K562 (cell line): ENCODE results near the gene TMEM132D. TPM values are rescaled to one million over a fixed set of nuclear protein-coding genes. Genes with fewer than 3 reads are reported as not detected.

Experiments
- ATAC-seq: fragments of 200-7000 bp; cut with Tn5 transposase; 3 replicates; pipeline ENCODE4 v1.9.1; 2020; ENCODE audit warnings: moderate library complexity
- BruUV-seq: library from RNA; stranded (reverse); fragments of 400-500 nt; replicated peaks from 2 replicates; lab custom pipeline; 2021; lab: Mats Ljungman, UMichigan
- CTCF ChIA-PET: fragments of 300-600 bp; formaldehyde crosslinking; extraction: SDS; loops from one replicate; lab custom pipeline; 2021; ENCODE audit warnings: low intra/inter-chr PET ratio; lab: Yijun Ruan, JAX
- POLR2A ChIA-PET: fragments of 300-600, 350-650 bp; sonication (Branson Sonifier 250); formaldehyde crosslinking; extraction: SDS; loops from one replicate; lab custom pipeline; 2021; ENCODE audit warnings: antibody characterized with exemption, inconsistent platforms; lab: Yijun Ruan, JAX
- DNase-seq, 4 experiments: peaks; one replicate each; pipeline versions ENCODE4 v3.0.0 to v3.0.0-alpha.2; 2011 to 2018; ENCODE audit warnings: low spot score in 3 of 4, mixed read lengths in 3 of 4; ENCODE audit errors: extremely low read depth in 1 of 4
- FAIRE-seq: peaks from 2 replicates; lab custom pipeline; 2011; peaks lifted over from hg19 to GRCh38; lab: Jason Lieb, UNC
- H2AFZ ChIP-seq: 2 replicates; pipeline ENCODE4 v1.6.0; 2011; ENCODE audit warnings: low read depth, low read length, control low read depth, inconsistent platforms
- H3K27ac ChIP-seq: fragments of 200-600 bp; 3 replicates; pipeline ENCODE4 v1.8.0; 2011; ENCODE audit warnings: low read depth, mild to moderate bottlenecking, control low read depth, inconsistent platforms, low read length, moderate library complexity, mixed read lengths; ENCODE audit errors: extremely low read depth
- H3K27me3 ChIP-seq, 2 experiments: fragments of 300-600 bp in 1 of 2; 2 replicates in 1 of 2; 3 replicates in 1 of 2; pipeline versions ENCODE4 v1.6.0 to v1.8.0; 2011; ENCODE audit warnings: inconsistent platforms in 2 of 2, low read length in 2 of 2, mild to moderate bottlenecking in 1 of 2, mixed read lengths in 1 of 2, moderate library complexity in 1 of 2; ENCODE audit not compliant: control insufficient read depth in 2 of 2, insufficient read depth in 2 of 2
- H3K36me3 ChIP-seq: fragments of 300-600 bp; 3 replicates; pipeline ENCODE4 v1.8.0; 2011; ENCODE audit warnings: mild to moderate bottlenecking, low read length, inconsistent platforms; ENCODE audit not compliant: control insufficient read depth, insufficient read depth
- H3K4me1 ChIP-seq, 2 experiments: fragments of 200-600 bp in 1 of 2; replicated peaks in 1 of 2; 2 replicates in 1 of 2; 3 replicates in 1 of 2; pipeline versions ENCODE4 v1.5.1 to v1.8.0; 2011; ENCODE audit warnings: inconsistent platforms in 2 of 2, low read length in 2 of 2, mild to moderate bottlenecking in 1 of 2, mixed read lengths in 1 of 2, moderate library complexity in 1 of 2; ENCODE audit not compliant: control insufficient read depth in 2 of 2, insufficient read depth in 2 of 2
- H3K4me2 ChIP-seq: 2 replicates; pipeline ENCODE4 v1.6.1; 2011; ENCODE audit warnings: low read length, control low read depth, inconsistent platforms, mixed read lengths; ENCODE audit not compliant: insufficient read depth
- H3K4me3 ChIP-seq: fragments of 200-600 bp; sonication (generic), shearing (Covaris generic); 2 replicates; pipeline ENCODE4 v1.5.1; 2016; ENCODE audit warnings: control low read depth, inconsistent platforms
- H3K79me2 ChIP-seq: fragments of 200-600 bp; 3 replicates; pipeline ENCODE4 v1.8.0; 2011; ENCODE audit warnings: low read length, inconsistent platforms; ENCODE audit not compliant: control insufficient read depth, insufficient read depth
- H3K9ac ChIP-seq, 2 experiments: 2 replicates each; pipeline versions ENCODE4 v1.6.0 to v1.6.1; 2011; ENCODE audit warnings: low read depth in 2 of 2, low read length in 2 of 2, control low read depth in 1 of 2, inconsistent platforms in 1 of 2, mild to moderate bottlenecking in 1 of 2, mixed read lengths in 1 of 2; ENCODE audit not compliant: insufficient read depth in 1 of 2
- H3K9me1 ChIP-seq: one replicate; pipeline ENCODE4 v1.6.0; 2011; ENCODE audit warnings: inconsistent platforms, mild to moderate bottlenecking, low read length, moderate library complexity; ENCODE audit not compliant: control insufficient read depth, insufficient read depth
- H3K9me3 ChIP-seq: replicated peaks from 2 replicates; pipeline ENCODE4 v1.5.1; 2011; ENCODE audit warnings: low read depth, low read length, inconsistent platforms; ENCODE audit not compliant: control insufficient read depth, insufficient read depth
- H4K20me1 ChIP-seq: replicated peaks from 2 replicates; pipeline ENCODE4 v1.6.1; 2011; ENCODE audit warnings: low read length, inconsistent platforms, mixed read lengths; ENCODE audit not compliant: control insufficient read depth, insufficient read depth
- GATAD2A ChIP-seq: fragments of 450-650 bp; IDR thresholded peaks from 2 replicates; pipeline ENCODE4 v1.6.1; 2017
- WGBS: fragments of 100-300 bp; shearing (Covaris generic); methylation state at CpG from one replicate; pipeline ENCODE4 v1.1.6; 2016; ENCODE audit warnings: low coverage, mixed read lengths; ENCODE audit not compliant: insufficient coverage; ENCODE audit errors: missing lambda C conversion rate; 5-methylcytosine and 5-hydroxymethylcytosine counted together
- in situ Hi-C: fragments of 300-500 bp; cut with MboI; formaldehyde crosslinking; loops from 4 replicates; pipeline ENCODE4 v1.15.0; 2018; ENCODE audit warnings: inconsistent platforms, mixed read lengths
- intact Hi-C: fragments of 100-400 bp; cut with micrococcal nuclease; formaldehyde crosslinking; loops from 2 replicates; pipeline ENCODE4 v1.14.2; 2022
- polyA plus RNA-seq, 8 experiments: library from polyadenylated mRNA; depleted of rRNA in 4 of 8; stranded (reverse) in 5 of 8; unstranded in 3 of 8; fragments of >200 nt; fragmentation: Nextera tagmentation in 2 of 8; fragmentation: Illumina TruSeq in 1 of 8; extraction: Ambion mirVana in 2 of 8; extraction: Trizol in 1 of 8; gene quantifications; 2 replicates each; pipeline versions ENCODE4 v1.2.1 to v1.2.3, GENCODE V29; 2011 to 2014; ENCODE audit warnings: inconsistent platforms in 1 of 8, missing spikeins in 1 of 8
- total RNA-seq, 7 experiments: library from RNA; depleted of rRNA in 6 of 7; stranded (reverse); fragments of >200 nt in 6 of 7; fragmentation: Illumina TruSeq in 2 of 7; extraction: Trizol in 2 of 7; gene quantifications; 2 replicates each; pipeline versions ENCODE4 v1.2.1 to v1.2.3, GENCODE V29; 2011 to 2021; ENCODE audit warnings: low replicate concordance in 1 of 7
- TF ChIP-seq, protein P1 (sequence below): sonication (generic); formaldehyde crosslinking; IDR thresholded peaks from 2 replicates; pipeline ENCODE4 v1.8.0; 2023; ENCODE audit warnings: missing genetic modification reagents, mild to moderate bottlenecking, borderline replicate concordance
- TF ChIP-seq, protein P2 (sequence below): fragments of 200-800 bp; sonication (Bioruptor generic); IDR thresholded peaks from 2 replicates; pipeline ENCODE4 v1.6.1; 2016; ENCODE audit warnings: missing genetic modification characterization, missing compliant biosample characterization

TMEM132D gene
- total and polyA plus RNA-seq, 9 of the 15 experiments (the other 6 are each of a cell fraction or from before 2014, with no cell fraction given) = not detected

DNA sequence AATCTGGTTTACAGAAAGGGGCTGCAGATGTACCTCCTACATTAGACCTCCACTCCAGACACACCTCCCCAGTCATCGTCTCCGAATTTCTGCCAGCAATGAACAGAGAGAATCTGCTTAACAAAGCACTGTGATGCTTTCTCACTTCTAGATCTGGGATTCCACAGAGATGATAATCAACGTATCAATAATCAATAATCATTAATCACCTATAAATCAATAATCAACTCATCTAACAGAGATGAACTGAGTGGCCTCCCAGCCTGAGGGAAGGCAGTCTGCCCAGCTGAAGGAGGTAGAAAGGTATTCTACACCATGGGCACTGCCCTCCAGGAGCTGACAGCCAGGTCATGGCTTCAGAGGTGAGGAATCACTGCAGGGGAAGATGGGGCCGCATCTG, 183.2 kb downstream of the TMEM132D start:
- ChIA-PET CTCF (no interaction called here), POLR2A (no interaction called here)
- no TSS peak for BruUV-seq
- Histone ChIP-seq H2AFZ (no peak overlapping the region), H3K4me3 (no peak overlapping the region), H3K4me2 (no peak overlapping the region), H3K79me2 (no peaks in the 10 kb centered on the region), H3K36me3 (no peaks in the 10 kb centered on the region), H3K27ac (no peak overlapping the region), H3K4me1 (no peaks in the 10 kb centered on the region), H3K9ac (no peak overlapping the region), H3K9me1 (no peaks in the 10 kb centered on the region), H3K27me3 (peaks cover 0 to 18% of the 10 kb centered on the region in 2 experiments; a peak in 2 of 5 replicates), H3K9me3 (no peaks in the 10 kb centered on the region), H4K20me1 (no peaks in the 10 kb centered on the region)
- intact Hi-C loops = no loop called here
- TF ChIP-seq, protein P1, sequence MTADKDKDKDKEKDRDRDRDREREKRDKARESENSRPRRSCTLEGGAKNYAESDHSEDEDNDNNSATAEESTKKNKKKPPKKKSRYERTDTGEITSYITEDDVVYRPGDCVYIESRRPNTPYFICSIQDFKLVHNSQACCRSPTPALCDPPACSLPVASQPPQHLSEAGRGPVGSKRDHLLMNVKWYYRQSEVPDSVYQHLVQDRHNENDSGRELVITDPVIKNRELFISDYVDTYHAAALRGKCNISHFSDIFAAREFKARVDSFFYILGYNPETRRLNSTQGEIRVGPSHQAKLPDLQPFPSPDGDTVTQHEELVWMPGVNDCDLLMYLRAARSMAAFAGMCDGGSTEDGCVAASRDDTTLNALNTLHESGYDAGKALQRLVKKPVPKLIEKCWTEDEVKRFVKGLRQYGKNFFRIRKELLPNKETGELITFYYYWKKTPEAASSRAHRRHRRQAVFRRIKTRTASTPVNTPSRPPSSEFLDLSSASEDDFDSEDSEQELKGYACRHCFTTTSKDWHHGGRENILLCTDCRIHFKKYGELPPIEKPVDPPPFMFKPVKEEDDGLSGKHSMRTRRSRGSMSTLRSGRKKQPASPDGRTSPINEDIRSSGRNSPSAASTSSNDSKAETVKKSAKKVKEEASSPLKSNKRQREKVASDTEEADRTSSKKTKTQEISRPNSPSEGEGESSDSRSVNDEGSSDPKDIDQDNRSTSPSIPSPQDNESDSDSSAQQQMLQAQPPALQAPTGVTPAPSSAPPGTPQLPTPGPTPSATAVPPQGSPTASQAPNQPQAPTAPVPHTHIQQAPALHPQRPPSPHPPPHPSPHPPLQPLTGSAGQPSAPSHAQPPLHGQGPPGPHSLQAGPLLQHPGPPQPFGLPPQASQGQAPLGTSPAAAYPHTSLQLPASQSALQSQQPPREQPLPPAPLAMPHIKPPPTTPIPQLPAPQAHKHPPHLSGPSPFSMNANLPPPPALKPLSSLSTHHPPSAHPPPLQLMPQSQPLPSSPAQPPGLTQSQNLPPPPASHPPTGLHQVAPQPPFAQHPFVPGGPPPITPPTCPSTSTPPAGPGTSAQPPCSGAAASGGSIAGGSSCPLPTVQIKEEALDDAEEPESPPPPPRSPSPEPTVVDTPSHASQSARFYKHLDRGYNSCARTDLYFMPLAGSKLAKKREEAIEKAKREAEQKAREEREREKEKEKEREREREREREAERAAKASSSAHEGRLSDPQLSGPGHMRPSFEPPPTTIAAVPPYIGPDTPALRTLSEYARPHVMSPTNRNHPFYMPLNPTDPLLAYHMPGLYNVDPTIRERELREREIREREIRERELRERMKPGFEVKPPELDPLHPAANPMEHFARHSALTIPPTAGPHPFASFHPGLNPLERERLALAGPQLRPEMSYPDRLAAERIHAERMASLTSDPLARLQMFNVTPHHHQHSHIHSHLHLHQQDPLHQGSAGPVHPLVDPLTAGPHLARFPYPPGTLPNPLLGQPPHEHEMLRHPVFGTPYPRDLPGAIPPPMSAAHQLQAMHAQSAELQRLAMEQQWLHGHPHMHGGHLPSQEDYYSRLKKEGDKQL = no peak
- TF ChIP-seq, protein P2, sequence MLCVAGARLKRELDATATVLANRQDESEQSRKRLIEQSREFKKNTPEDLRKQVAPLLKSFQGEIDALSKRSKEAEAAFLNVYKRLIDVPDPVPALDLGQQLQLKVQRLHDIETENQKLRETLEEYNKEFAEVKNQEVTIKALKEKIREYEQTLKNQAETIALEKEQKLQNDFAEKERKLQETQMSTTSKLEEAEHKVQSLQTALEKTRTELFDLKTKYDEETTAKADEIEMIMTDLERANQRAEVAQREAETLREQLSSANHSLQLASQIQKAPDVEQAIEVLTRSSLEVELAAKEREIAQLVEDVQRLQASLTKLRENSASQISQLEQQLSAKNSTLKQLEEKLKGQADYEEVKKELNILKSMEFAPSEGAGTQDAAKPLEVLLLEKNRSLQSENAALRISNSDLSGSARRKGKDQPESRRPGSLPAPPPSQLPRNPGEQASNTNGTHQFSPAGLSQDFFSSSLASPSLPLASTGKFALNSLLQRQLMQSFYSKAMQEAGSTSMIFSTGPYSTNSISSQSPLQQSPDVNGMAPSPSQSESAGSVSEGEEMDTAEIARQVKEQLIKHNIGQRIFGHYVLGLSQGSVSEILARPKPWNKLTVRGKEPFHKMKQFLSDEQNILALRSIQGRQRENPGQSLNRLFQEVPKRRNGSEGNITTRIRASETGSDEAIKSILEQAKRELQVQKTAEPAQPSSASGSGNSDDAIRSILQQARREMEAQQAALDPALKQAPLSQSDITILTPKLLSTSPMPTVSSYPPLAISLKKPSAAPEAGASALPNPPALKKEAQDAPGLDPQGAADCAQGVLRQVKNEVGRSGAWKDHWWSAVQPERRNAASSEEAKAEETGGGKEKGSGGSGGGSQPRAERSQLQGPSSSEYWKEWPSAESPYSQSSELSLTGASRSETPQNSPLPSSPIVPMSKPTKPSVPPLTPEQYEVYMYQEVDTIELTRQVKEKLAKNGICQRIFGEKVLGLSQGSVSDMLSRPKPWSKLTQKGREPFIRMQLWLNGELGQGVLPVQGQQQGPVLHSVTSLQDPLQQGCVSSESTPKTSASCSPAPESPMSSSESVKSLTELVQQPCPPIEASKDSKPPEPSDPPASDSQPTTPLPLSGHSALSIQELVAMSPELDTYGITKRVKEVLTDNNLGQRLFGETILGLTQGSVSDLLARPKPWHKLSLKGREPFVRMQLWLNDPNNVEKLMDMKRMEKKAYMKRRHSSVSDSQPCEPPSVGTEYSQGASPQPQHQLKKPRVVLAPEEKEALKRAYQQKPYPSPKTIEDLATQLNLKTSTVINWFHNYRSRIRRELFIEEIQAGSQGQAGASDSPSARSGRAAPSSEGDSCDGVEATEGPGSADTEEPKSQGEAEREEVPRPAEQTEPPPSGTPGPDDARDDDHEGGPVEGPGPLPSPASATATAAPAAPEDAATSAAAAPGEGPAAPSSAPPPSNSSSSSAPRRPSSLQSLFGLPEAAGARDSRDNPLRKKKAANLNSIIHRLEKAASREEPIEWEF (CRISPR knock-in tag) = peak; percentile 99
- no peak for TF ChIP-seq GATAD2A
- no peak for ATAC-seq
- WGBS = 0% methylated on average over 4 of the region's 4 CpGs
- DNase-seq = no peak
- in situ Hi-C loops = no loop called here
- FAIRE-seq = no peak
